Activated T-helper 2 cell treated with anti-CD3 and anti-CD28 coated beads, Interferon-gamma antibody, Interleukin-2, Interleukin-4, amounts not matched to agents 10 μg/mL and 5 μg/mL and 100 μg/mL, durations not matched to agents 14 hours and 24 hours and 36 hours (primary cell): Measurements from ENCODE around the gene TRAPPC2. TPM values are rescaled to one million over a fixed set of nuclear protein-coding genes. Genes with fewer than 3 reads are reported as not detected.
"Not testable (repeated sequence)": the region's sequence is repeated elsewhere in the genome, so short reads cannot be mapped to it uniquely, and the experiment has no call there.

ENCODE experiments used
- DNase-seq: peaks from one replicate; pipeline ENCODE4 v3.0.0; 2021; ENCODE audit warnings: low spot score
- H3K27ac Mint-ChIP-seq: one replicate; pipeline ENCODE4 v1.8.0; 2021; ENCODE audit warnings: mixed read lengths
- H3K27me3 Mint-ChIP-seq: one replicate; pipeline ENCODE4 v1.8.0; 2021; ENCODE audit warnings: low read depth, mixed read lengths
- H3K36me3 Mint-ChIP-seq: one replicate; pipeline ENCODE4 v1.8.0; 2021; ENCODE audit warnings: low read depth, mixed read lengths
- H3K4me1 Mint-ChIP-seq: one replicate; pipeline ENCODE4 v1.8.0; 2021; ENCODE audit warnings: low read depth, mixed read lengths
- H3K4me3 Mint-ChIP-seq: one replicate; pipeline ENCODE4 v1.8.0; 2021; ENCODE audit warnings: low read depth, mild to moderate bottlenecking, moderate library complexity, mixed read lengths
- H3K9me3 Mint-ChIP-seq: one replicate; pipeline ENCODE4 v1.8.0; 2021; ENCODE audit warnings: mixed read lengths
- intact Hi-C: fragments of 100-400 bp; cut with micrococcal nuclease; formaldehyde crosslinking; loops from one replicate; pipeline ENCODE4 v1.15.1; 2023
- total RNA-seq: library from RNA; stranded (reverse); gene quantifications from 2 replicates; pipeline ENCODE4 v1.2.3, GENCODE V29; 2022

Gene TRAPPC2
- total RNA-seq, 1 donor from 2014 or later: 15.2 TPM

DNA sequence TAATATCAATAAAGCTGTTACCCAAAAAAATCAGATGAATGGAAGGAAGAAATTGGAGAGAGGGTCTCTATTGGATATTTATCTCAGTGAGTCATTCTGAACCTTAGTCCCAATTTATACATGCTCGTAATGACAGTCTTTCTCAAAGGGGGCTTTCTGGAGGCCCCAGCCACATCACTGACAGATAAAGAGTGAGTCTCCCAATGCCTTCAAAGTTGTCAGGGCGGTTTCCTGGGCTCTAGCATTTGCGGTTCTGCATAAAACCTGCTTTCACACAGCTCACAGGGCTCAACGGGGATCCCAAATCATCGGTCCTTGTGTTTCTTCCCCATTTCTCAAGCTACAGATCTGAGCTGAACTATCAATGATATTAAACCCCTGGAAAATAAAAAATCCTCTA, 64.2 kb downstream of the TRAPPC2 start:
- no peak for DNase-seq
- intact Hi-C loops: no loop called here
- Mint-ChIP-seq H3K27me3 (no peaks in the 10 kb centered on the region), H3K4me1 (peaks cover 10% of the 10 kb centered on the region), H3K9me3 (no peaks in the 10 kb centered on the region), H3K27ac (no peak overlapping the region), H3K36me3 (peaks cover 14% of the 10 kb centered on the region), H3K4me3 (no peak overlapping the region)

DNA sequence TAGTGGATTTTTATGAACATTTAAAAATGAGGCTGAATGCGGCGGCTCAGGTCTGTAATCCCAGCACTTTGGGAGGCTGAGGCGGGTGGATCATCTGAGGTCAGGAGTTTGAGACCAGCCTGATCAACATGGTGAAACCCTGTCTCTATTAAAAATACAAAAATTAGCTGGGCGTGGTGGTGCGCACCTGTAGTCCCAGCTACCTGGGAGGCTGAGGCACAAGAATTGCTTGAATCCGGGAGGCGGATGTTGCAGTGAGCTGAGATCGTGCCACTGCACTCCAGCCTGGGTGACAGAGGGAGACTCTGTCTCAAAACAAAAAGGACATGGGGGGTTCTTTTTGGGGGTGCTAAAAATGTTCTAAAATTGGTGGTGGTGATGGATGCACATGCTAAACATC, 64.7 kb downstream of the TRAPPC2 start:
- Mint-ChIP-seq H3K36me3 (peaks cover 17% of the 10 kb centered on the region), H3K27ac (peak overlapping the region; percentile 91)
- intact Hi-C loops: loop anchor here (1.0 kb wide), 1 partner anchor 19 kb away; no protein-coding TSS in a partner anchor
- DNase-seq, H3K4me1 Mint-ChIP-seq, H3K4me3 Mint-ChIP-seq, H3K27me3 Mint-ChIP-seq, H3K9me3 Mint-ChIP-seq: not testable (repeated sequence)

DNA sequence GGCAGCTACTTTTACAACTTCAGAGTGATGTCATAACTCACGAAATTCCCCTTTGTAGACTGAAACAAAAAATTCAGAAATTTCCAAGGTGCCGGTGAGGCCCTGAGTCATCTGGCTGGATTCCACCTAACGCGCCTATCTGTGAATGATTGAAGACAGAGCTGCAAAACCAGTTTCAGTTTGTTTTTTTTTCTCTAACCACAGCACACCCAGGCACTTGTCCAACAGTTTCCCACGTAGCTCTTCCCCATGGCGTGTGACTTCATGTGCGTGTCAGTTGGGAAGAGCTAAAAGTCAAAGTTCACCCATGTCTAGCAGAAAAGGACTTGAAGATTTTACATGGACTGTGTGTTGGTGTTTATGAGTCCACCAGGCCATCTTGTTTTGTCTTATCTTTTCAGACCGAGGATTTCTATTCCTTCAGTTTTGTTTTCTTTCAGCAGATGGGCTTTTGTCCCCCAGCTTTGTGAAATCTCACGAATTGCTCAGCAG, 65.1 kb downstream of the TRAPPC2 start:
- H3K4me3 Mint-ChIP-seq: peak overlapping the region; percentile 7
- peak overlapping the region; percentile 91 for H3K27ac Mint-ChIP-seq
- H3K27me3 Mint-ChIP-seq: no peaks in the 10 kb centered on the region
- peaks cover 10% of the 10 kb centered on the region for H3K4me1 Mint-ChIP-seq
- intact Hi-C loops: loop anchor here (1.0 kb wide), 1 partner anchor 19 kb away; no protein-coding TSS in a partner anchor
- DNase-seq: no peak
- H3K9me3 Mint-ChIP-seq: no peaks in the 10 kb centered on the region
- H3K36me3 Mint-ChIP-seq: peaks cover 18% of the 10 kb centered on the region

DNA sequence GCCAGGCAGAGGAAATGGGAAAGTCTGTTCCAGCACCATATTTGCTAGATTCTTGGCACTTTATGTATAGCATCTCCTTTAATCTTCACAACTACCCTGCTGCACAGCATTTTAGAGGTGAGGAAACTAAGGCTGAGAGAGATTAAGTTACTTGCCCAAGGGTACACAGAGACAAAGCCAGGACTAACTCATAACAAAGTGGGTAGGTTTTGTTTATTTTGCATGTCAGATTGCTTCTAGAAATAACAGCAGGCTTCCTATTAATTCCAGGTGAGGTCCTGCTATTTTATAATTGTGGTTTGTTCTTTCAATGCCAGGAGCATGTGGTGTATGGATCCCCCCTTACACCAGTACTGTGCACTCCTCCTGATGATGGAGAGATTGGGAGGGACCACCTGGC, 66.5 kb downstream of the TRAPPC2 start:
- intact Hi-C loops: no loop called here
- Mint-ChIP-seq H3K36me3 (peaks cover 19% of the 10 kb centered on the region), H3K27me3 (no peaks in the 10 kb centered on the region), H3K4me1 (peaks cover 12% of the 10 kb centered on the region), H3K9me3 (no peaks in the 10 kb centered on the region), H3K4me3 (no peak overlapping the region), H3K27ac (no peak overlapping the region)
- DNase-seq: no peak

DNA sequence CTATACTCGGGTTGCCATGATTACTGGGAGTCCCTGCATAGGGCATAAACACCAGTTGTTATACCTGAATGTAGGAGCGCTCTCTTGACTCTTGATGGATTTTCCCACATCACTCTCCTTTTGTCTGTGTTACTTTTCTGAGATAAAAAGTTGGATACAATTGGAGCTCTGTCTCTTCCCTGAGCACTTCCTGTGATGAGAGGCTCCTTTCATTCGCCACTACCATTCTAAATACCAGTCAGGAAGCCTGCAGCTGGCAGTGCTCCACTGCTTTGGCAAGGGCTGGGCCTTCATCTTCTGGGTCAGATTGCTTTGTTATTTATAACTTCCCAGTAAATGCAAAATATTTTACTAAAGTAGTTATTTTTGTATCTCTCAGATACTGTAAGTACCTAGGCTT, 67.6 kb downstream of the TRAPPC2 start:
- no peaks in the 10 kb centered on the region for H3K9me3 Mint-ChIP-seq
- H3K27me3 Mint-ChIP-seq: no peaks in the 10 kb centered on the region
- intact Hi-C loops: no loop called here
- H3K36me3 Mint-ChIP-seq: peaks cover 23% of the 10 kb centered on the region
- peaks cover 12% of the 10 kb centered on the region for H3K4me1 Mint-ChIP-seq
- DNase-seq: no peak
- H3K27ac Mint-ChIP-seq: no peak overlapping the region
- no peak overlapping the region for H3K4me3 Mint-ChIP-seq

DNA sequence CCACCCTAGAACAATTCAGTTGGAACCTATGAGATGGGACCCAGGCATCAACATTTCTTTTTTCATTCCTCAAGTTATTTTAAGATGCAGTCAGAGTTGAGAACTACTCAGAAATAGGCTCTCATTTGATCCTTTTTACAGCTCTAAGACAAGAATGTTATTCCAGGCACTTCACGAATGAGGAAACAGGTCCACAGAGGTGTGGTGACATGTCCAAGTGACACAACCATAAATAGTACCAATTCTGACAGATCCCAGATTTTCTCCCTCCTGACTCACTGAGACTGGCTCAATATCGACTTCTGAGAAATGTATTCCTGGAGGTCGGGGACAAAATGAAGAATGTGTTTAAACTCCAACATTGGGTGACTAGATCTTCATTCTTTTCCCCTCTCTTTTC, 70.4 kb downstream of the TRAPPC2 start:
- intact Hi-C loops: no loop called here
- Mint-ChIP-seq H3K27me3 (no peaks in the 10 kb centered on the region), H3K4me1 (peaks cover 5% of the 10 kb centered on the region), H3K9me3 (no peaks in the 10 kb centered on the region), H3K36me3 (peaks cover 17% of the 10 kb centered on the region), H3K4me3 (no peak overlapping the region), H3K27ac (no peak overlapping the region)
- no peak for DNase-seq

DNA sequence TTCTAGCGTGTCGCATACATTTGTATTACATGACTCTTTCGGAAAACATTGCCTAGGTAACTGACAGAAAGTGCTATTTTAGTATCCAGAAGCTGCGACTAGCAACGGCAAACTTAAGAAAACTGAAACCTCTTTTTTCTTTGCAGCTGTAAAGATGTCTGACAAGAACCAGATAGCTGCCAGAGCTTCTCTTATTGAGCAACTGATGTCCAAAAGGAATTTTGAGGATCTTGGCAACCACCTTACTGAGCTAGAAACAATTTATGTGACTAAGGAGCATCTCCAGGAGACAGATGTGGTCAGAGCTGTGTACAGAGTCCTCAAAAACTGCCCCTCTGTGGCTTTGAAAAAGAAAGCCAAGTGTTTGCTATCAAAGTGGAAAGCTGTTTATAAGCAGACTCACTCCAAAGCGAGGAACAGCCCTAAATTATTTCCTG, 72.0 kb downstream of the TRAPPC2 start:
- Mint-ChIP-seq H3K4me1 (peaks cover 7% of the 10 kb centered on the region), H3K9me3 (no peaks in the 10 kb centered on the region), H3K27ac (no peak overlapping the region), H3K27me3 (no peaks in the 10 kb centered on the region), H3K36me3 (peaks cover 17% of the 10 kb centered on the region), H3K4me3 (no peak overlapping the region)
- intact Hi-C loops: no loop called here
- DNase-seq: no peak

Other genes starting within 250 kb of the TRAPPC2 start
- 2.3 and 3.4 TPM in 2 replicates for gene EGFL6, start 165.0 kb downstream of the TRAPPC2 start, total RNA-seq
- gene TCEANC, start 81.5 kb downstream of the TRAPPC2 start, total RNA-seq: 2.5 and 2.8 TPM in 2 replicates
- gene RAB9A, start 45.5 kb downstream of the TRAPPC2 start, total RNA-seq: 13.0 and 14.6 TPM in 2 replicates
- 21.0 and 23.4 TPM in 2 replicates for gene OFD1, start 128 bp upstream of the TRAPPC2 start, total RNA-seq
- gene GPM6B, start 82.5 kb upstream of the TRAPPC2 start, total RNA-seq: not detected in 2 replicates